NK-92 treated with Interleukin-12 subunit alpha and Interleukin-12 subunit beta, amount 100 ng/mL, for 24 hours (cell line): ENCODE data around the gene ALG12.

Experiments used
- DNase-seq: peaks from one replicate; lab custom pipeline; 2025; lab: John Stamatoyannopoulos, UW

Gene ALG12

DNA sequence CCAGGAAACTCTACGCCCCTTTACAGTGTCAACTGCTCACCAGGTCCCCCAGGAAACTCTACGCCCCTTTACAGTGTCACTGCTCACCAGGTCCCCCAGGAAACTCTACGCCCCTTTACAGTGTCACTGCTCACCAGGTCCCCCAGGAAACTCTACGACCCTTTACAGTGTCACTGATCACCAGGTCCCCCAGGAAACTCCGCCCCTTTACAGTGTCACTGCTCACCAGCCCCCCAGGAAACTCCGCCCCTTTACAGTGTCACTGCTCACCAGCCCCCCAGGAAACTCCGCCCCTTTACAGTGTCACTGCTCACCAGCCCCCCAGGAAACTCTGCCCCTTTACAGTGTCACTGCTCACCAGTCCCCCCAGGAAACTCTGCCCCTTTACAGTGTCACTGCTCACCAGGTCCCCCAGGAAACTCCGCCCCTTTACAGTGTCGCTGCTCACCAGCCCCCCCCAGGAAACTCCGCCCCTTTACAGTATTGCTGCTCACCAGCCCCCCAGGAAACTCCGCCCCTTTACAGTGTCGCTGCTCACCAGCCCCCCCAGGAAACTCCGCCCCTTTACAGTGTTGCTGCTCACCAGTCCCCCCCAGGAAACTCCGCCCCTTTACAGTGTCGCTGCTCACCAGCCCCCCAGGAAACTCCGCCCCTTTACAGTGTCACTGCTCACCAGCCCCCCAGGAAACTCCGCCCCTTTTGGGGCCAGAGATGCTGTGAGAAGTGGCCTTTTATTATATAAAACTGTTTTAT is 27.0 kb upstream of the ALG12 start:
- peak; percentile 43 for DNase-seq

GRCh38 chr22:49944399-49944891 is 26.2 kb upstream of the ALG12 start:
- DNase-seq: no peak

DNA sequence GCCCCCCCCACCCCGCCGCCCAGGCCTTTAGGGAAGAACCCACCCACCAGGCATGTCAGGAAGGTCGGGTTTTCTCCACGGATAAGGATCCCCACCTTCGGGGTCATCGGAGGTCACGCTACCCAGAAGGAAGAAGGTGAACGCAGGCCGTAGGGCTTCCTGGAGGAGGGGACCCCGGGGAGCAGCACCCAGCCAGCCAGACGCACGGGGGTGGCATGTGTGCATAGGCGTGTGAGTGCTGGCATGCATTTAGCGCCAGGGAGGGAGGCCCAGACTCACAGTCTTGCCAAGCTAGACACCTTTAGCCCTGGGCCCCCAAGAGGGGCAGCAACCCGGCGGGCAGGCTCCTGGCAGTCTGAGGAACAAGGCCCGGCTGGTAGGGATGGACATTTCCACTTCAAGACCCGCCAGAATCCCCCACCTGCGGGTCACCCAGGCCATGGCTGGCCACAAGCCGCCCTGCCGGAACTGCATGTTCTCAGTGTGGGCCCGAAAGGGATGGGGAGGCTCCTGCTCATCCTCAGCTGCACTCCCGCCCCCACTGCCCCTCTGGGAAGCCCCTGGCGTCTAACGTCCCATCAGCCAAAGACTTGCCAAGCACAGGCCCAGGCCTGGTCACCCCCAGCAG is 25.6 kb upstream of the ALG12 start:
- no peak for DNase-seq

DNA sequence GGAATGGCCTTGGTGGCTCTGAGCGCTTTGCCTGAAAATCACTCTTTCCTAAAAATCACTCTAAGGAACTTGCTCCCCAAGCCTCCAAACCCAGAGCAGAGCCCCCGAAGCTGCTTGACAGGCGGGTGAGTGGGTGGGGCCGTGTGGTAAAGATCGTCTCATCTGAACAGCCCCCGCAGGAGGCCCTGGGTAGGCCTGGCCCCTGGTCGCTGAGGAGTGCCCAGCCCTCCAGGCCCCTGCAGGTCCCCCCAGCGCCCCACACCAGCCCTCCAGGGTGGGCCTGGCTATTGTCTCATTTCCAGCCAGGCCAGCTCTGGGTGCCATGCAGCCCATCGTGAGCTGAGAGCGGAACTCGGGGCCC is 25.1 kb upstream of the ALG12 start:
- DNase-seq: no peak

GRCh38 chr22:49942565-49943404 is 24.5 kb upstream of the ALG12 start:
- no peak for DNase-seq

DNA sequence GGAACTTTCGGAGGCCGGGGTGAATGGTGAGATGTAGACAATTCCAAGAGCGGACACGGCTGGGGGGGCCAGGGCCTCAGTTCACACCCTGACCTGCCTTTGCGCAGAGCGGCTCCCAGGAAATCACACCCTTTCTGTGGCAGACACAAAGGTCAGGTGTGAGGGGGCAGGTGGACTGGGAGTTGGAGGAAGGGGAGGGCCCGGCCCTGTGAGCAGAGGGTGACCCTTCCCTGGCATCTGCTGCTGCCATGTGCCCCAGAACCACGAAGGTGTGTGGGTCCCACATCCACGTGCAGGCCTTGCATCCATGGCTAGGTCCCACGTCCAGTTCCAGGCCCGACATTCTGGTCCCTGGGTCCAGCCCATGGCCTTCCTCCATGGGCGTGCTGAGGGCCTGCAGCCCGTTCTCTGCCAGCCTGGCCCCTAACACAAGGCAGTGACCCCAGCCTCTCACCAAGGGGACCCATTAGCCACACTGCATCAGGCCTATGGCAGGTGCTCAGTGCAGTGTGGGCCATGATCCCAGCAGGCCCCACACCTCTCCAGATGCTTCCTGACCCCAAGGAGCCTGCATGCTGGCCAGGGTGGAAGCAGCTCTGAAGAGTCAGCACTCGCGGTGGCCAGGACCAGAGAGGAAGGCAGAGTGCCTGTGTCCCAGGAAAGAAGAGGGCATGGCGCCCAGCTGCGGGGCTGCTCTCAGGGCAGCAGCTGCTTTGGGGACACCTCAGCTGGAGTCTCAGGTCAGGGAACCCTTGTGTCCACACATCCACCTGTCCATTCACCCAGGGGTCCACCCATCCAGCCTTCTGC is 23.5 kb upstream of the ALG12 start:
- no peak for DNase-seq

GRCh38 chr22:49938565-49939136 is 20.4 kb upstream of the ALG12 start:
- DNase-seq: no peak

DNA sequence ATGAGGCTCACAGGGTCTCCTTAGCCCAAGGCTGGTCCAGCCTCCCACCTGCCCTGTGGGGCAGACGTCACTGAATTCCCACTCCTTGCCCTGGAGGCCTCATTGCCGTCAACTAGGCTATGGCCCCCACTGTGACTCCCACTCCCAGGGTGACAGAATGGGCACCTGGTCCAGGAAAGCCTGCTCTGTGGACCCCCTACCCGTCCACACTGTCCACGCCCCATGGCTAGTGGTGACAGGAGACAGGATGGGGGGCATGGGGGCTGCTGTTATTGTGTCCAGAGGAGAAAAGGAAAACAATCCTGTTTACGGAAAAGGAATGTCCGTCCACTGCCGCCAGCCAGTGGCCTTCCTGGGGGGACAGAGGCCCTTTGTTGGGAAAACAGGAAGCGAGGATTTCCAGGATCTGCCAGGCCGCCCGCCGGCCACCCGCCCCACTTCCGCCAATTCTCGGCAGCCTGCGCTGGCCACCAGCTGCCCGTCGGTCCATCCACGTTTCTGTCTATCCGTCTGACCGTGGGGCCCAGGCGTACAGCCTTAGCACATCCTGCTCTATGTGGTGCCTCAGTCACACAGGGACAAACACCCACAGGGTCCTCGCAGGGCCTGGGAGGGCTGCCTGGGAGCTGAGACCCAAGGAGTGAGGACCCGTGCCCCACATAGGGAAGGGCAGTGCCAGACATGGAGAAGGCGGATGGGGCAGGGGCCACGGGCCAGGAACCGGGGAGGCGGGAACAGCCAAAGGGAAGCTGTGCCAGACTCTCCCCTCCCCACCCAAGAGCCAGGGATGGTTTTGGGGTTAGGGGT is 19.7 kb upstream of the ALG12 start:
- no peak for DNase-seq

DNA sequence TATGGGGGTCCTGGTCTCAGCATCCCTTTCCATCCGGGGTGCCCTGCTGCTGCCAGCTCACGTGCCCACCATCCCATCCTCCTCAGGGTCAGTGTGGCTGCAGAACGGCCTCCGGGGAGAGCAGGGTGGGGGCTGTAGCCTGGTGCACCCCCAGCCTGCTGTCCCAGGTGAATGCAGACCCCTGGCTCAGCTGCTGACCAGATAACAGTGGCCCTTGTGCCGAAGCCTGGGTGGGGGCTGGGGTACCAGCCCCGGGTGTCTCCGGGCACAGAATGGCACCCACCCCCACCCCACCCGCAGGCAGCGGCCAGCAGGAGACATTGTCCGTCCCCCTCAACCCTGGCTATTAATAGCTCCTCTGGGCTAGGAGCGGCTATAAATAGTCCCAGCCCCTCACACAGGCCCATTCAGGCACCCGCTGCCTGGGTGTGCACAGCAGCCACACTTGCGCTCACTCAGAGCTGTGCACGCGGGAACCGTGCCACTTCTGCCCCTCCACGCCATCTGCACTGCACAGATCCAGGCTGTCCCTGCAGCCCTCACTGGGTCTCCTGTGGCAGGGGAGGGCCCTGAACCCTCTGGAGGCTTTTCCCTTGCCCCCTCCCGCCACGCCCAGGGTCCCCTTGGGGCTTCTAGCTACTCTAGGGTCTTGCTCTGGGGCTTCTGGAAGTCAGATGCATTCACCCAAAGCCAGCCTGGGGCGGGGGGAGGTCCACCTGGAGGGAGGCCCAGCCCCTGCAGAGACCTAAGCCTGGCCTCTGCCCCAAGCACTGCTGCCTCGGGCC is 18.9 kb upstream of the ALG12 start:
- DNase-seq: no peak

DNA sequence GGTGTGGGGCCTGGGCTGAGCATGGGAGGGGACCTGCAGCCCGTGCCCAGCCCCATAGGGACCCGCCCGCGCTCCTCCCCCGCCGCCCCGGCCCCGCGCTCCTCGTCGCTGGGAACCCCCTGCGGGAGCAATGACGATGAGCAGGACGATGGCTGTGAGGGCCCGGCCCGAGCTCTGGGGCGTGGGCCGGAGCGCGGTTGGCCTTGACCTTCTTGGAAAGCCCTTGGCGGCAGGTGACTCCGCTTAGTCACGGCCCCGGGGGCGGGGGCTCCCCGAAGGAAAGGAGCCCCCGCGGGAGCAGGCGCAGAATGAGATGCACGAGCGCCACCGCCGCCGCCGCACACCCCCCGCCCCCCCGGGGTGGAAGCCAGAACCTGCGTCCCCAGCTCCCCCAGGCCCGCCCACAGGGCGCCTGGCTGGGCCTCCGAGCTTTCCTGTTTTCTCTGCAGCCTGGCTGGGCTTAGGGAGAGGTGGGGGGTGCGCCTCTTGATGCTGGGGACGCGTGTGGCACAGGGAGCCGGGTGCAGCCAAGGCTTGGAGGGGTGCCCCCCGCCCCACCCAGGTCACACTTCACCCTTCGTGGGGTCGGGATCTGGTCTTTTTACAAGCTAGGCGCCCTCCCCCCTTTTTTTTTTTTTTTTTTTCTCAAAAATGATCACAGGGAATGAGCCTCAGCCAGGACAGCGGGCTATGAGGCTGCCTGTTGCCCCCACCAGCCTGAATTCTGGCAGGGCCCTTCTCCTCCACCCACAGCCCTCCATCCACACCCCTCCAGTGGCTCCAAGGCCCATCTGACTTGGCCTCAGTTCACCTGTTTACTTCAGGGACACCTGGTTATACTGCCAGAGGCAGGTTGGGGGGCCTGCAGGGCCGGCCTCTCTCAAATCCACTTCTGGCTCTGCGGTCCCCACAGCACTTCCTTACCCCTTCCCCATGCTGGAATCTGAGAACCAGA is 18.1 kb upstream of the ALG12 start:
- DNase-seq: peak; percentile 91

DNA sequence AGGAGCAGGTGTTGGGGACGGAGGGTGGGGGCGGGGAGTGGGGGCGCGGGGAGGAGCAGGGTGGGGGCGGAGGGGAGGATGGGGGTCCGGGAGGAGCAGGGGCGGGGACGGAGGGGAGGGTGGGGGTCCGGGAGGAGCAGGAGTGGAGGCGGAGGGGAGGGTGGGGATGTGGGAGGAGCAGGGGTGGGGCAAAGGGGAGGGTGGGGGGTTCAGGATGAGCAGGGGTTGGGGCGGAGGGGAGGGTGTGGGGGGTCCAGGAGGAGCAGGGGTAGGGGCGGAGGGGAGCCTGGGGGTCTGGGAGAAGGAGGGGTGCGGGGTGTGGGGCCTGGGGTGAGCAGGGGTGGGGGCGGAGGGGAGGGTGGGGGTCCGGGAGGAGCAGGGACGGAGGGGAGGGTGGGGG is 17.3 kb upstream of the ALG12 start:
- peak; percentile 59 for DNase-seq

- peak; percentile 67 for DNase-seq
These were observed 16.8 kb upstream of the ALG12 start for GRCh38 chr22:49934891-49935557.

DNA sequence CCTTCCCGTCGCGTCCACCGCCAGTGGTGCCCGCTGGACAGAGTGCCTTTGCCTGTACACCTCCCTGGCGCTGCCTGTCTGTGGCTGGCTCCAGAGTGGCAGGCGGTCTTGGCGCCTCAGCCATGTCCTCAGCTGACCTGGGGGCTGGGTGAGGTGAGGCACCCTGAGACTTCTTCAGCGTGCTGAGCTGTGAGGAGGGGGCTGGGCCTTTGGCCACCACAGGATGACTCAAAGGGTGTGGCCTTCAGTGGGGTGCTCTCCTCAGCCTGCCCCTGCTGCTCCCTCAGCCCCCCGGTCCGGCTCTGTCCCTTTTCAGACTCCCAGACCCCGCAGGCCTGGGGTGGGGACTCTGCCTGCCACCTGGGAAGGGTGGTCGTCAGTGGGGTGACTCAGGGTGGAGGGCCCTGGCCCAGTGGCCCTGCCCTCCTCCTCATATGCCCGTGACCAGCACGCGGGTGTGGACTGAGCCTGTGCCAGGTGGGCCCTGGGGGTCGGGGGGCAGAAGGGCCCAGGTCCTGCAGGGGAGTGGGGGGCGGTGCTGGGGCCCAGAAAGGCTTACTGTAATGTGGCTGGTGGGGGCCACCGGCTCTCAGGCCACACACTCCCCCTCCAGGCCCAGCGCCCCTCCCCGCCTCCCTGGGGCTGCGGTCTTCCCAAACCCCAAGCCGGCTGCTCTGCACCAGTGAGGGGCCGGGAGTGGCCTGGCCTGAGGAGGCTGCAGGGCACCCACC is 16.1 kb upstream of the ALG12 start:
- DNase-seq: no peak

- no peak for DNase-seq
These were observed 15.3 kb upstream of the ALG12 start for GRCh38 chr22:49933236-49934159.

DNA sequence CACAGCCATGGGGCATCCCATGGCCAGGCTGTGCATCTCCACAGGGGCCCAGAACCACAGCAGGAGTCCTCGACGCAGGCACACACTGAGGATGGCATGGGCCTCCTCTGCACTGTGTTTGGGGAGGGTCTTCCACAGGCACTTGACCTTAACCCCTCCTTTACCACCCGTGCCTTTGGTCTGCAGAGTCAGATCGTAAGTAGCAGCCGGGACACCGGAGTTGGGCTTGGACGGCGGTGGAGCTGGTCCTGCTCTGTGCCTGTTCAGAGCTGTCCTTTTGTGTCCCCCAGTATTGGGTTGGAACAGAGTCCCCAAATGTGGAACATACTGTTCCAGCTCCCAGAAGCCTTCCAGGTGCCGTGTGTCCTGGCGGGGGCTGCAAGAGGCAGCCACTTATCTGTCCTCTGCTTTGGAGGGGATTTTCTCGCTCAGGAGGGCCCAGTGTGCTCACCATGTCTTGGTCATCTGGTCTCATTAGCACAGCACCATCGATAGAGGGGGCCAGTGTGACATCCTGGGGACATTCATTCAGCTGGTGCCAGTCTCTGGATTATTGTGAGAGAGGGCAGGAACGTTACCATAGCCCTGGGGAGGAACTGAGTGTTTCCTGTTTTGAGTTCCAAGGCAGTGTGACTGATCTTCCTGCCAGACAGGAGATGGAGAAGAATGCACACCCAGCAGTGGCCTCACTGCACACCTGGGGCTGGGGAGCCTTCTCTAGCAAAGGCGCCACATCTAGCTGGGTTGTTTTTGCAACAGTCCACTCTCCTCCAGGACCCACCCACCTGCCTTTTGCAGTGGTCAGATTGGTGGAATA is 12.6 kb upstream of the ALG12 start:
- DNase-seq: peak; percentile 31
